ENCODE measurements around the gene MRFAP1L1.
"Not testable (repeated sequence)": the region's sequence is repeated elsewhere in the genome, so short reads cannot be mapped to it uniquely, and the experiment has no call there.

MRFAP1L1 gene

DNA sequence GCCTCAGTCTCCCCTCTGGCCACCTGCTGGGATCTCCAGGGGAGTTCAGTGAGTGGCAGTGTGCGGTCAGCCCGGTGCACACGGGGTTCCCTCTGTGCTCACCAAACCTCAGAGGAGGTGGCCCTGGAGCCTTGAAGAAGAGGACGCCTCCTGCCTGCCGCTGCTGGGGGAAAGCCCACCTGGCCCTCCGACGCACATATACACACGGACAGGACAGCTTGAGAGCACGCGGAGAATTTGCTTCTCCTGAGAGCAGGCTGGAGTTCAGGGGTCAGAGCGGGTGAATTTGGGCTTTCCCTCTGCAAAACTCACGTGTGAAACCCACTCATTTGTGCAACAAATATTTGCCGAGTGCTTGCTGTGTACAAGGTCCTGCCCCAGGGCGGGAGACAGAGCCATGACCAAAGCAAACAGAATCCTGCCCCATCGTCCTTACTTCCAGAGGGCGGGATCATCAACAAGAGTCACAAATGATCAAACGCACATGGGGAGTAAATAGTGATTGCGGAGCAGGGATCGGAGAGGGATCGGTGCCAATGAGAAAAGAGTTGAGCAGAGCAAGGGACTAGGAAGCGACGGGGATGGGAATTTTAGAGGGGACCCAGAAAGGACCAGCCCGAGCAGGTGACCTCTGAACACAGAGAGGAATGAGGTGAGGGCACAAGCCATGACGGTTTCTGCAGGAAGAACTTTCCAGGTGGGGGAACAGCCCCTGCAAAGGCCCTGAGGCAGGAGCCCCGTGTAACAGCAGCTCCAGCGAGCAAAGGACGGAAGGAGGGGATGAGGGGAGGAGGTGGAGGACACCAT is 23.9 kb upstream of the MRFAP1L1 start:
- DNase-seq = no peak

DNA sequence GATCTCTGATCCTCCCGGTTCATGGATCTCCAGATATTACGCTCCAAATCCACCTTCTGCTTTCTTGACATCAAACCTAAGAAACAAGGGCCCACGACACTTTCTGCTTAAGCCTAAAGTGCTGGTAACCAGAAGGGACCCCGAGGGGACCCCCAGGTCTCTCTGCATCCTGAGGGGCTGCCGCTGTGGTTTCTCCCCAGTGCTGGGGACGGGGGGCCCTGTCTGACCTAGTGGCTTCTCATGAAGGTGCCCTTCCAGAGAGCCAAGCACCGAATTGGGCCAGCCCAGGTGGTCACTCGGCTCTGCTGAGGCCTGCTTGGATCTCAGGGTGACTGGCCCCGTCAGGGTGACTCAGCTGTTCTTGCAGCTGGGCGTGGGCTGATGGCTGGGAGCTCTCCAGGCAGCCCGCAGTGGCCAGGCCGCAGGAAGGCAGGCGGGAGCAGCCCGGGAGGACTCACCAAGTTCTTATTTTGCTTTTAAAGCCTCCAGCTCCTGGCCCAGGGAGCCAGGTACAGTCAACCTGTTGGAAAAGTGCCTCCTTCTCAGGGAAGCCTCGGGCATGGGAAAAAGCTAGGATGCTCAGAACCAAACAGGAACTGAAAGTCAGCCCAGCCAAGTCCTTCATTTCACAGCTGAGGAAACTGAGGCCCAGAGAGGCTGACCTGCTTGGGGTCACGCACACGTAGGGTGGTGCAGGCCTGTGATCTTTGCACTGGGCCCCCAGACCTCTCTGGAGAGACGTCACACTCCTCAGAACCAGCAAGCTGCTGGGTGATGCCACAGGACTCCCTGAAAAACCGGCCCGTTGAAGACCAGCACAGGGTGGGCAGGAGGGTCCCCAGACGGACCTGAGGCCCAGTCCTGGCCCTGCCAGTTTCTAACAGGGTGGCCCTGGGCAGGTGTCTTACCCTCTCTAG is 23.0 kb upstream of the MRFAP1L1 start:
- DNase-seq = no peak

DNA sequence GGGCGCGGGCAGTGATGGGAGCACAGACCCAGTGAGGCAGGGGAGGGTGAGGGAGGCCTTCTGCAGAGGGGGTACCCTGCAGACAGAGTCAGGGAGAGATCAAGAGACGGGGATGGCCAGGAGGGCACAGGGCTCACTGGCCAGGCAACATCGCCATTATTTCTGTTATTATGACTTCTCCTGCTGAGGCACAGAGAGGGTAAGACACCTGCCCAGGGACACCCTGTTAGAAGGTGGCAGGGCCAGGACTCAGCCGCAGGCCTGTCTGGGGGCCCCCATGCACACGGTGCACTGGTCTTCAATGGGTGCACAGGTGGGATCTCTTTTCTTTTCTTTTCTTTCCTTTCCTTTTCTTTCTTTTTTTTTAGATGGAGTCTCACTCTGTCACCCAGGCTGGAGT is 22.1 kb upstream of the MRFAP1L1 start:
- DNase-seq = no peak

DNA sequence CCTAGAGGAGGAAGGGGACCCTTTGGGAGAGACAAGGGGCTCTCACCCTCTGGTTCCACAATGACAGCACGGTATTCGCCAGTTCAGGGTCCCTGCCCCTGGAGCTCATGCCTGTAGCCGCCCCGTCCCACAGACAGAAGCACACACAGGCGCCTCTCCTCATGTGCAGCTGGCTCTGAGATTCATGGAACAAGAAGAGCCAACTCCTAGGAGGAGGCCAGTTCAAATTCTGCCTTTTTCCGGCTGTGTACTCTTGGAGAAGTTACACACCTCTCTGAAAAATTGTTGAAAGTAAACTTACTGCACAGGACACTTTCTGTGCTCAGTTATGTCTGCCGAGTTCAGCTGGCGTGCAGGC is 21.6 kb upstream of the MRFAP1L1 start:
- no peak for DNase-seq

DNA sequence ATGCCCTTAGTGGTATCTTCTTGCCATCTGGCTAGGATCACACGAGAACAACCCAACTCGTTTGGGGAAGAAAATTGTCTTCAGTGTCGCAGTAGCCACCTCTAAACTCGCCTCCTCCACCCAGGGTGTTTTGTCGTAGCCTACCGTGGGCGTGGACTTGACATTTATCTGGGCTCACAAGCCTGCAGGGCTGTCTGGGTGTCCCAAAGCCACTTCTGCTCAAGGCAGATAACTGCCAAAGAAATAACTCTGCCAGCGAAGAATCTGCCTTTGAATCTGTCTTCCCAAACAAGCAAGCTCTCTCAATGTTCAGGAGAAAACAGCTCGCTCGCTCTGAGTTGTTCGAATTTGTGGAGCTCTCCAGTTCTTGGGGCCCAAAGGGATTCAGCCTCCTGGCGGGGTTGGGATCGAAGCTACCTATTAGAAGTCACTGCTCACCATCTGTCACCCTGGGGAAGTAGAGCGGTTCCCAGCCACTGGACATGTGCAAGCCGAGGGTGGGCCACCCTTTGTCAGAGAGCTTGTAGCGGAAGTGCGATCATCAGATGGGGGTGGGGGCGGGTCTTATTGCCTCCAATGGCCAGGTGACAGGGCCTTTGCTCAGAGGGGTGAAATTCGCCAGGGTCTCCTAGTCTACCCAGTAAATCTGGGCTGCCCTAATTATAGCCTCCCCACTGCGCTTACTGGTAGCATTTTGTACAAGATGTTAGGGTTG is 21.1 kb upstream of the MRFAP1L1 start:
- no peak for DNase-seq

DNA sequence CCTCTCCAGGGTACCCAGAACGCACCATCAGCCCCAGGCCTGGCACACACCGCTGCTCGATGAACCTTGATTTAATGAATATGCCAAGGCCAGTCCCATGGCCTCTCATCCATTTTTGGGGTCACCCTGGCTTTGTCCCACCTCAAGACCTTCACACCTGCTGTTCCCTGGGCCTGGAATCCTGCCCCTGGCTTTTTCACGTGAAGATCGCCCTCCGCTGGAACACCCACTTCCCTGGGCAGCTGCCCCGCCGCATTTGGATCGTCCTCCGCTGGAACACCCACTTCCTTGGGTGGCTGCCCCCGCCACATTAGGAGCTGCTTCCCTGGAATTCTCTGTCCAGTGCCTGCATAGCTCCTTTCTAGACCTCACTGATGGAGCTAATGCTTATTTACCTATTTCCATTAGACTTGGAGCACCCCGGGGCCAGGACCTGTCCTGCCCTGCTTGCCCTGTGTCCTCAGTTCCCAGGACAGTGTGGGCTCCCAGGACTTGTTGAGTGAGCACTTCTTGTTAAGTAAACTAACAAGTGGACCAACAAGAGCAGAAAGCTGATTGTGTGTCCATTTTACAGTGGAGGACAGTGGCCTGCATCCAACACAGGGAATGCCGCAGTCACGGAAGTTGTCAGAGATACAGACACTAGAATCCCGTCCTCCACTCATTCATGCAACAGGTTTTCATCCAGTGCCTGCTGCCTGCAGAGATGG is 18.8 kb upstream of the MRFAP1L1 start:
- DNase-seq = no peak

DNA sequence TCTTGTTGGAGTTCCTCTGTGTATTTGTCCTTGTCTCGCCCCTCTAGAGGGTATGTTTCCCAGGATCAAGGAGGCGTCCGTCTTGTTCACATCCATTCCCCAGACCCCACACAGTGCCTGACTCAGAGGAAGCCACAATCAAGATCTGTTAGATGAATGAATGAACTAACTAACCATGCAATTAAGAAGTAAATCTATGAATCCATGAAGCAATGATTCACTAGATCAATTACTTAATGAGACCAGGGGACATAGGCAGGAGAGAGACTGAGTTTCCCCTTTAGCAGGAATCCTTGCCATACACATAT is 18.2 kb upstream of the MRFAP1L1 start:
- DNase-seq = no peak

DNA sequence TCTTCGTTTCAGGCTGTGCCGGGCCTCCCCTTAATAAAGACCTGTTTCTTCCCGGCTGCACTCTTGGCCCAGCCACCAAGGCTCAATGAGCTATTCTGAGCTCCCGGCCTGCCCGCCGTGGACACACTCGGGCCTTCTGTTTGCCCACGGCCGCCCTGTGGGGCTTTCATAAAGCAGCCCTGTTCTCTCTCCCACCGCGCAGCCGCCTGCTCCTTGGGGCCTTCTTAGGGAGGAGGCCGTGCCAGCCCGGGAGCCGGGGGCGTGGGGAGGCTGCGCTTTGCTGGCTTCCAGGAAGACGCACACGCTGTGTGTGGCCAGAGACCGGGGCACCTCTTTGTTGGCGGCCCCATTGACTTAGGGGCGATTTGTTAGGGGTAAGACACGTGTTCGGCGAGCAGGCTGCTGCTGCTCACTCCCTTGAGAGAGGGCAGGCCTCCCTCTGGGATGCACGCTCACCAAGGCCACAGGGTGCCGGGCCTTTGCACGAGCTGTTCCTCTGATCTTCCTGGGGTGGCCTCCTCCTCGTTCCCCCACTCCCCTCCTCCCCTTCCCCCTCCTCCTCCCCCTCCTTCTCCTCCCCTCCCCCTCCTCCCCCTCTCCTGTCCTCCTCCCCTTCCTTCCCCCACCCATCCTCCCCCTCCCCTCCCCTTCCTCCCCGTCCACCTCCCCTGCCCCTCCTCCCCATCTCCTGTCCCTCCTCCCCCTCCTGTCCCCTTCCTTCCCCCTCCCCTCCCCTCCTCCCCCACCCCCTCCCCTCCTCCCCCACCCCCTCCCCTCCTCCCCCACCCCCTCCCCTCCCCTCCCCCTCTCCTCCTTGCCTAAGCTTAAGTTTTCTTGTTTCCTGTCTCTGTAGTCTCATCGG is 17.6 kb upstream of the MRFAP1L1 start:
- DNase-seq = no peak

DNA sequence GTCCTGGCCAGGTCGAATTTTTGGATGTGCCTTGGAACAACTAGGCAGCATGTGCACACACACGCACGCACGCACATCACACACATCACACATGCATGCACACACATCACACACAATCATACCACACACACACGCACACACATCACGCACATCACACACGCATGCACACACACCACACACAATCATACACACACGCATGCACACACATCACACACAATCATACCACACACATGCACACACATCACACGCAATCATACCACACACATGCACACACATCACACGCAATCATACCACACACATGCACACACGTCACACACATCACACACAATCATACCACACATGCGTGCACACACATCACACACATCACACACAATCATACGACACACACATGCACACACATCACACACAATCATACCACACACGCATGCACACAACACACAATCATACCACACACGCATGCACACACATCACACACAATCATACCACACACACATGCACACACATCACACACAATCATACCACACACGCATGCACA is 15.8 kb upstream of the MRFAP1L1 start:
- DNase-seq = not testable (repeated sequence)

DNA sequence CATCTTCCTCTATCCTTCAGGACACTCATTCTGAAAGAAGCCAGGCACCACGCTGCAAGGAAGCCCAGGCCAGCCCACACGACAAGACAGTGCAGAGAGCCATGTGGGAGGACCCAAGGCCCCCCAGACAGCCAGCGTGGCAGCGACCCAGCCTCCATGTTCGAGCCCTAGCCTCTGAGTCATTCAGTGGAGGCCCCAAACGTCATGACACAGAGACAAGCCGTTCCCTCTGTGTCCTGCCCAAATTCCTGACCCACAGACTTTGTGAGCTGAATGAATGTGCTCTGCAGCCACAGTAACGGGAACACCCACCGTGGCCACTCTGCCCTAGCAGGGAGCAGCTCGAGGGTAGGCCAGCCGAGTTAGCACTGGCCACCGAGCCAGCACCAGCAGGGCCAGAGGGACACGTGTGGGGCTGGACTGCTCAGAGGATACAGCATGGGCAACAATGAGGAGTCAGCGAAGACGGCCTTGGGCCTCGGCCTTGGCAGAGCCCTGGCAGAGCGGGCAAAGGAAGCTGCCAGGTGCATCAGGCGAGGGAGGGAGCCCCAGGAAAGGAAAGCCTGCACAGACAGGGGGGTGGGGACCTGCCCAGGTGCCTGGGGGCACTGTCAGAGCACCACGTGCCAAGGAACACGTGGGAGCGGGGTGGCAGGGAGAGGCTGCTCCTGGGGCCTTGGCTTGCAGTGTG is 14.9 kb upstream of the MRFAP1L1 start:
- DNase-seq = no peak

DNA sequence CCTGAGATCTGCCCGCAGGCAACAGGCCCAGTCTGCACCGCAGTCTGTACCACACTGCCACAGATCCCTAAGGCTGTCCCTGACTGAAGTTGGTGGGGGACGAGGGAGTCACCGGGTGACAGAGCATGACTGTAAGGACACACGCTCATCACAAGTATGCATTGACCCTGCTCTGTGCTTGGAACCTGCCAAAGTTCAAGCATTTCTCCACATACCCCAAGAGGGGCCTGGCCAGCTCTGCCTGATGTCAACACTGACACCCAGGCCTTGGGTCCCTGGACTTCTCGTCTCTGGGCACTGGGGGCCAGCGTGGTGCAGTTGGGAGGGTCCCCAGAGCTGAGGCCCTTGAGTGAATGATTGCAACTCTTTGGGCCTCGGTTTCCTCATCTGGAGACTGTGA is 14.2 kb upstream of the MRFAP1L1 start:
- DNase-seq = no peak

DNA sequence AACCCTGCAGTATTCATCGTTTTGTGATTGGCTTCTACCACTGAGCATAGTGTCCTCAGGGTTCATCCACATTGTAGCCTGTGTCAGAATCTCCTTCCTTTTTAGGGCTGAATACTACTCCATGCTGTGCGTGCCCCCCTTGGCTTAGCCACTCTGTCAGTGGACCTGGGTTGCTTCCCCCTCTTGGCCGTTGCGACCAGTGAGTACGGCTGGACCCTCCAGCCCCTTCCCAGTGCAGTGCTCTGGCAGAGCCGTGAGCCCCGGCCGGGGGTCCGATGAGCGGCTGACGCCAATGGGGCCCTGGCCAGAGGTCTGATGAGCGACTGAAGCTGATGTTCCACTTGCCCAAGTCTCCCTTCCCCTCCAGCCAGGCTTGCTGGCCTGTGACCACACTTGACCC is 13.2 kb upstream of the MRFAP1L1 start:
- no peak for DNase-seq

DNA sequence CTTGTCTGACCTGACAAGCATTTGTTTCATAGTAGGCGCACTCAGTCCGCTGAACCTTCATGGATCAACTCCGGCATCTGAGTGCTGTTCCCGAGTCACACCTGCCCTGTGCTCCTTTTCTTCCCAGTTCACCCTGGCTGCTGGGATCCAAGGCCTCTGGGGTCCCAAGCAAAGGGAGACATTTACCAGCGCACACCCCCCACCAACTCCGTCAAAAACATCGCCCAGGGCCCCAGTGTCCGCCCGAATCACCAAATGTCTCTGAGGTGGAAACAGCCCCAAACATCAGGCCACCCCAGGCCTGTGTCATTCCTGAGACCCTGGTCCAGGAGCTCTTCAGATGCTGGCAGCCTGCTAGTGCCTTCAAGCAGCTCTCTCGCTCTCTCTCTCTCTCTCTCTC is 11.5 kb upstream of the MRFAP1L1 start:
- no peak for DNase-seq

DNA sequence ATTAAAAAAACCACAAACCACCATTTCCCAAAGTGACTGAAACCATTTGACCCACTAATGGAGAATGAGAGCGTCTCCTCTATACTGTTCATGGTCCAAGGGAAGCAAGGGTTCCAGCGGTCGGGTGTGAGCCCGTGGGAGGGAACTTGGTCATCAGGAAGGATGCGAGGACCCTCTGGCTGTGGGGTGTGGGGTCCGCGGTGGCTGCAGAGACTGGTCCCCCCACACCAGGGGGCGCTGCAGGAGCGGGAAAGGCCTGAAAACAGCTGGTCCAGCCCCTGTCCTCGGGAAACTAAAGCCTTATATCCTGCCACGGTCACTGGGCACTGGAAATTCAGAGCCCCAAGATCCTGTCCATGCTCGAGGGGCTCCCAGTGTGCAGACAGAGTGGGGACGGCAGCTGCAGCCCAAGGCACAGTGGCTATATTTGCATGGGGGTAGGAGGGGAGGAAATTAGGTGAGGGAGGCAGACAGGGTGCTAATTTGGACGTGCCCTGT is 10.6 kb upstream of the MRFAP1L1 start:
- no peak for DNase-seq

DNA sequence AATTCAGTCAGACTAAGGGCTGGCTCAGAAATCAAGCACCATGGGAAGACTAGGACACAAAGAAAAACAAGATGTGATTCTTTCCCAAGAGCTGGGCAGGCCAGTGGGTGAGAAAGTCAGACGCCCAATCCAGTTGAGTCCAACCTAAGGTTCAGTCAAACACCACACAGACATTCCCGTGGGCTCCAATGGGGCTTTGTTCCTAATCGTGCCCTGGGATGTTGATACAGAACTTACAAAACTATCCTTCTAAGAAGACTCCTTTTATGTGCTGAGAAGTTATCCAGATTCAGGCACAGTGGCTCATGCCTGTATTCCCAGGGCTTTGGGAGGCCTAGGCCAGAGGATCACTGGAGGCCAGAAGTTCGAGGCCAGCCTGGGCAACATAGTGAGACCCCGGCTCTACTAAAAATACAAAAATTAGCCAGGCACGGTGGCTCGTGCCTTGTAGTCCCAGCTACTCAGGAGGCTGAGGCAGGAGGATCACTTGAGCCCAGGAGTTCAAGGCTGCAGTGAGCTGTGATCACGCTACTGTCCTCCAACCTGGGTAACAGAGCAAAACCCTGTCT is 10.0 kb upstream of the MRFAP1L1 start:
- no peak for DNase-seq

DNA sequence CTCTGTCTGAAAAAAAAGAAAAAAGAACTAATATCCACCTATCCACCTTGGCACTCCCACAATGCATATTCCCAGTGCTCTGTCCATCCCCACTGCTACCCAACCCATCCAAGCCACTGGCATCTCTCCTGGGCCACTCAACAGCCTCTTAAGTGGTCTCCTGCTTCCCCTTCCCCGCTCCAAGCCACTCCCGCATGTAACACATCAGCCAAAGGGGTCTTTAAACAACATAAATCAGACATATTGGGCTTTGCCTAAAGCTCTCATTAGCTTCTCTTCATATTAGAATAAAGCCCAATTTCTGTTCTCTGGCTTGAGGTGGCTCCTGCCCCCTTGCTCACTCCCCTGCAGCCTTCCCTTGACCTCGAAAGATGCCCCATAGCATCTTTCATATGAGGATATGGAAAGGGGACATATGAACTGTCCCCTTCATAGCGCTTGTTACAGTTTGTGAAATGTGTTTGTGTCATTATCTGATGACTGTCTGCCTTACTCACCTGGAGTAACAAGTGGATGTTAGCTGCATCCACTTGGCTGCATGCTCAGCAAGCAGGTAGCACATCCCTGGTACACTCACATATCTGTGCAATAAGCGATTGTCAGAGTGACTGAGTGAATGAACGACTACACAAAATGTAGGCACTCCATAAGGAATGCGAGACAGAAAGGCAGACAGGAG is 9.4 kb upstream of the MRFAP1L1 start:
- DNase-seq = no peak

DNA sequence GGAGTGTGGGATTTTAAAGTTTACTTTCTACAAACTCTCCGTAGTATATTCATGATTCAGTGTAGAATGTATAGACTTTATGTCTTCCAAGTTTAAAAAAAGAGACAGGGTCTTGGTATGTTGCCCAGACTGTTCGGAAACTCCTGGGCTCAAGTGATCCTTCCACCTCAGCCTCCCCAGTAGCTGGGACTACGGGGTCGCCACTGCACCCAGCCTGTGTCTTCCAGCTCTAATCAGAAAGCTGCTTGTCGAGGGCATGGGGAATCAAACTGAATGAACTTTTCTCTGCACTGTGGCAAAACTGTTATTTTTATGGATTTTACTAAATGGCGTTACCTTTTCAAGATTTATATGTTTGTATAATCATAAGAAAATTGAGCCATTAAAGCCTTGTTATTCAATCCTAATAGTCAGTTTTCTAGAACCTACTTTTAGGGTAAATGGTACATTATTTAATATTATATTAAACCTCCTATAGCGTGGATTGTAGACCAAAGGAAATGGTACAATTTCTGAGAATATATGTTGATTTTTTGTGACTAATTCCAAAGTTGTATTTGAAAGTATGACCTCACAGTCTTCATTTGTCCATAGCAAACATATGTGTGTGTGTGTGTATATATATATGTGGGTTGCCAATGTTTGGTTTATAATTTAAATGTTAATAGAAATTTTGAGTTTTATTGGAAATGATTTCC is 7.4 kb upstream of the MRFAP1L1 start:
- no peak for DNase-seq

DNA sequence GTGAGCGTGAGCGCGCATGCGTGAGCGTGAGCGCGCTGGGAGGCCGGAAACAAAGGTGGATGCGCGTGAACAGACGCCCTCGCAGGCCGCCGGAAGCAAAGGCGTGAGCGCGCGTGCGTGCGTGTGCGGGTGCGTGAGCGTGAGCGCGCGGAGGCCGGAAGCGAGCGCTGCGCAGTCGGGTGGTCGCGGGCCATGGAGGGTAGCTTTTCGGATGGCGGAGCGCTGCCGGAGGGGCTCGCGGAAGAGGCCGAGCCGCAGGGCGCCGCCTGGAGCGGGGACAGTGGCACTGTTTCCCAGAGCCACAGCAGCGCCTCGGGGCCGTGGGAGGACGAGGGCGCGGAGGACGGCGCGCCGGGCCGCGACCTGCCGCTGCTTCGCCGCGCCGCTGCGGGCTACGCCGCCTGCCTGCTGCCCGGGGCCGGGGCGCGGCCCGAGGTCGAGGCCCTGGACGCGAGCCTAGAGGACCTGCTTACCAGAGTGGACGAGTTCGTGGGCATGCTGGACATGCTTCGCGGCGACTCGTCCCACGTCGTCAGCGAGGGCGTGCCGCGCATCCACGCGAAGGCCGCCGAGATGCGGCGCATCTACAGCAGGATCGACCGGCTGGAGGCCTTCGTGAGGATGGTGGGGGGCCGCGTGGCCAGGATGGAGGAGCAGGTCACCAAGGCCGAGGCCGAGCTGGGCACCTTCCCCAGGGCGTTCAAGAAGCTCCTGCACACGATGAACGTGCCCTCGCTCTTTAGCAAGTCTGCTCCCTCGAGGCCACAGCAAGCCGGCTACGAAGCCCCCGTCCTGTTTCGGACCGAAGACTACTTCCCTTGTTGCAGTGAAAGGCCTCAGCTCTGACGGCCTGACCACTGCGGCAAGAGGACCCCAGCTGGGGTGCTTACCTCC is 6.6 kb upstream of the MRFAP1L1 start, which contains the start of gene BLOC1S4:
BLOC1S4 (plus strand) TSS at position 157 of the 894 bp plus-strand sequence; CDS start at position 193, 36 bp downstream.
- DNase-seq = peak; percentile 42

Data from DMS153 (cell line).